Coronary artery (tissue), 2 donors: ENCODE measurements around the gene IL26.

Experiments
- DNase-seq: peaks from one replicate; pipeline ENCODE4 v3.0.0-alpha.2; 2017; ENCODE audit warnings: low spot score
- H3K27ac ChIP-seq, 2 donors: fragments of 200-600 bp; sonication (generic); one replicate each; pipeline ENCODE4 v1.5.1; 2016 to 2019
- H3K4me3 ChIP-seq: fragments of 200-600 bp; sonication (generic); 2 replicates; pipeline ENCODE4 v1.5.1; 2016; ENCODE audit warnings: mild to moderate bottlenecking, moderate library complexity
- TF ChIP-seq, protein P1 (sequence below): fragments of 200-600 bp; sonication (generic); IDR thresholded peaks from one replicate; pipeline ENCODE4 v1.5.1; 2019; ENCODE audit warnings: antibody characterized with exemption

IL26 gene

DNA sequence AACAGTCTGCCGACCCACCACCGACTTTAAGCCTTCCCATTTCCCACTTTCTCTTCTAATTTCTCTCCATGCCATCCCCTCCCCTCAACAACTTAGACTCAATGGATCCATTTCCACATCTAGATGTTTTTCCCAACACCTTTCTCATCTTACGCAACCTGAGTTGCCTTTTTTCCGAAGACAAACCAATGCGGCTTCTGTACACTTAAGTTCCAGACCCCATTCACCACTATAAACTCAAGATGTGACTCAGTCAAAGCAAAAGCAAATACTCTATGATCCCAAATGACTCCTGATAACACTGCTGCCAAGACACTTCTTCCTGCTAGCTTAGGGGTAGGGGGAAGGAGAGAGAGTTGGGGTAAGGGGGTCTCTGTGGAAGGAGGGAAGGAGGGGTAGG is 26.5 kb upstream of the IL26 start:
- no peak overlapping the region for H3K4me3 ChIP-seq
- TF ChIP-seq, protein P1, sequence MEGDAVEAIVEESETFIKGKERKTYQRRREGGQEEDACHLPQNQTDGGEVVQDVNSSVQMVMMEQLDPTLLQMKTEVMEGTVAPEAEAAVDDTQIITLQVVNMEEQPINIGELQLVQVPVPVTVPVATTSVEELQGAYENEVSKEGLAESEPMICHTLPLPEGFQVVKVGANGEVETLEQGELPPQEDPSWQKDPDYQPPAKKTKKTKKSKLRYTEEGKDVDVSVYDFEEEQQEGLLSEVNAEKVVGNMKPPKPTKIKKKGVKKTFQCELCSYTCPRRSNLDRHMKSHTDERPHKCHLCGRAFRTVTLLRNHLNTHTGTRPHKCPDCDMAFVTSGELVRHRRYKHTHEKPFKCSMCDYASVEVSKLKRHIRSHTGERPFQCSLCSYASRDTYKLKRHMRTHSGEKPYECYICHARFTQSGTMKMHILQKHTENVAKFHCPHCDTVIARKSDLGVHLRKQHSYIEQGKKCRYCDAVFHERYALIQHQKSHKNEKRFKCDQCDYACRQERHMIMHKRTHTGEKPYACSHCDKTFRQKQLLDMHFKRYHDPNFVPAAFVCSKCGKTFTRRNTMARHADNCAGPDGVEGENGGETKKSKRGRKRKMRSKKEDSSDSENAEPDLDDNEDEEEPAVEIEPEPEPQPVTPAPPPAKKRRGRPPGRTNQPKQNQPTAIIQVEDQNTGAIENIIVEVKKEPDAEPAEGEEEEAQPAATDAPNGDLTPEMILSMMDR = no peak
- H3K27ac ChIP-seq = no peak overlapping the region
- no peak for DNase-seq

DNA sequence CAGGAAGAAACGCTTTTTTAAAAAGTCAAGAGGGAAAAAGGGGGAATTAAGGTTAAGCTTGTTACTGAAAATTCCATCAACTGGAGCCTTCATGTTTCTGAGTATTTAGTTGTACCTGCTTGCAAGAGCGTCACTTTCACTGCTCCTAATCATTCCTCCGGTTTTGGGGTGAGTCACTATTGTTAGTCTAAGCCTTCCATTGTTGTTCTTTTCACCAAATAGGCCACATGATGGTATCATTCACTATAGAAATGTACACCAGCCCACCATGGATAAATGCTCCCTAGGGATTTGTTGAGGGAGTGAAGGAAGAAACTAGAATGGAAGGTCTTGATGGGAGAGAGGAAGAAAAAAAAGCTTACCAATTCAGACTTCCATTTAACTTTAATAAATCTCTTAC is 24.8 kb upstream of the IL26 start:
- Histone ChIP-seq H3K4me3 (no peak overlapping the region), H3K27ac (no peak overlapping the region)
- TF ChIP-seq, protein P1 = no peak
- no peak for DNase-seq

DNA sequence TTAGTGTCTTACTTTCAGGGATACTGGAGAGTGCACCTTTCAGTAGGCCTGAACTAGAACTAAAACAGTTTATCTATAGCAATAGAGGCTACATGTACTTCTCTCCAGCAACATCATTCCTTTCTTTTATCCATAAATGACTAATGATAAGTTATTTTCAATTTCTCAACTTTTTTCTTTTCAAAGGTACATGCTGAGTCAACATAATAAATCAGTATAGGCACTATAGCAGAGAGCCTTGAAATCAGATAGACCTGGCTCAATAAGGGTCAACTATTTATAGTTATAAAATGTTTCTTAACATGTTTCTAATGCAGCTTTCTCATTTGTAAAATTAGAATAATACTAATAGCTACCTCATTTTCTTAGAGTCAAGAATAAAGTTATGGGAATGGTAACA is 22.2 kb upstream of the IL26 start:
- TF ChIP-seq, protein P1 = no peak
- no peak for DNase-seq
- H3K27ac ChIP-seq = no peak overlapping the region
- no peak overlapping the region for H3K4me3 ChIP-seq

DNA sequence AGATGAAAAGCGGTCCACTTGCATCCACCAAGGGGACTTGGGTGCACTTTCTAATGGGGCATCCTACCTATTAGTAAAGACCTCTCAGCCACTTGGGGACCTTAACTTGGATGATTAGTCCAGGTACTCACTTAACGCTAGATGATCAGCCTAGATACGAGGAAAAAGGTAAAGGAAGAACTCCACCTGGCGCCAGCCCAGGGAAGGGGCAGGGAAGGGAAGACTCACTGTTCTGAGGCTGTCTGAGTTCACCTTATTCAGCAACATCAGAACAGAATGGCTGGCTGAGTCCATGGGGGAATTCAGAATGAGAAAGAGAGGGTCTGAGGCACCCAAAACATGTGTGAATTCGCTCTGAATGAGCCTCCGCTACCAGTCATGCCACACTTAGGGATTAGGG is 20.7 kb upstream of the IL26 start:
- no peak for DNase-seq
- TF ChIP-seq, protein P1 = no peak
- no peak overlapping the region for H3K27ac ChIP-seq
- no peak overlapping the region for H3K4me3 ChIP-seq

DNA sequence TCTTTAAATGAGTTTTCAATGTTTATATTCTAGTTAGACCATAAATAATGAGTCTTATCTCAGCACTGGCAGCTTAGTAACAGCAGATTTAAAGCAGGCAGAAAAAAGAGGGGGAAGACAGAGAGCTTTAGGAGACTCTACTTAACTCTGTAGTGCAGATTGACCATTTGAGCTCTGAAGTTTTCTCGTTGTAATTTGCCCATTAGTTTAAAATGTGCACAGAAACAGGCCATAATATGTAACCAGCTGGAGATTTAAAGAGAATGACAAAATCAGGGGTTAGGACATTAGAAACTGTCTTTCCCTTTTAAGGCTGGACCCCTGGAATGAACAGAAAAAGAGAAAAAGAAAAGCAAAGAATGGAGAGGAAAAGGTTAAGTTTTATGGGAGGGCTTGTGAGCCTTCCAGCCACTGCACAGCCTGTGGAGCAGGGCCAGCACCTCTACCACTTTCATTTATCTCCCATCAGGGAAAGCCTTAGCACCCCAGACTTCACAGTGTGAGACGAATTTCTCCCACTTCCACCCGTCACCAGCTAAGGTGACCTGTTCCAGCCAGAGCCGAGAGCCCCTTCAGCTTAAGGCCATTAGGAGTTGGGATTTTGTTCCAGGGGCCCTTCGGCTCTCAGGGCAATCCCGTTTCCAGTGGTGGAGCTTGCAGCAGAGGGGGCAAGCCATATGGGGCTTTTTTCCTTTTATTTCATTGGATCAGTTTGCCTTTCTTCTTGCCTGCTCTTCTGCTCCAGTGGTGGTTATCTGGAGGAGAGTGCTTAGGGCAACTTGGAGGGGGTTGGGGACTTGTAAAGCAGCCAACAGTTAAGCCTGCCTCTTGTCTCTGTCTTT is 19.8 kb upstream of the IL26 start:
- Histone ChIP-seq H3K27ac (peak overlapping the region in 1 of 2 donors; percentile 4), H3K4me3 (peak overlapping the region; percentile 27)
- TF ChIP-seq, protein P1 = no peak
- no peak for DNase-seq

DNA sequence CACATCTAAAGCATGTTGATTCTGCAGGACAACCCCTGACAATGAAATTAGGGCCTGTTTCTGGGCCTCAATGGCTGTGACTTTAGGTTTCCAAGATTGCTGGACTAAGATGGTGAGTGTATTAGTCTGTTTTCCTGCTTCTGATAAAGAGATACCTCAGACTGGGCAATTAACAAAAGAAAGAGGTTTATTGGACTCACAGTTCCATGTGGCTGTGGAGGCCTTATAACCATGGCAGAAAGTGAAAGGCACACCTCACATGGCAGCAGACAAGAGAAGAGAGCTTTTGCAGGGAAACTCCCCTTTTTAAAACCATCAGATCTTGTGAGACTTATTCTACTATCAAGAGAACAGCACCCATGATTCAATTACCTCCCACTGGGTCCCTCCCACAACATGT is 17.2 kb upstream of the IL26 start:
- TF ChIP-seq, protein P1 = no peak
- no peak overlapping the region for H3K27ac ChIP-seq
- H3K4me3 ChIP-seq = no peak overlapping the region
- no peak for DNase-seq

DNA sequence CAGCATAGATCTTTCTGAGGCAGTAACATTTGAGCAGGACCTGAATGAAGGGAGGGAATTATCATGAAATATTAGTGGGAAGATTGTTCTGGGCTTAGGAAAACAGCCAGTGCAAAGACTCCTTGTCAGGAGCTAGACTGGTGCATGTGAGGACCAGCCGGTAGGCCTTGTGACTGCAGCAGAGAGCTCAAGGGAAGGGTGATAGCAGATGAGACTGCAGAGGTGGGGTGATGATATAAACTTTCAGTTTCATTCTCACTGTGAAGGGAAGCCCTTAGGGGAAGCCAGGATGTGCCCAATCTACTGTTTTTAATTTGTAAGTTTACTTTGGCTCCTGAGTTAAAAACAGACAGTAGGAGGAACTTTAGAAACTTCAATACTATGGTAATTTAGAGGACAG is 15.4 kb upstream of the IL26 start:
- TF ChIP-seq, protein P1 = no peak
- Histone ChIP-seq H3K27ac (peak overlapping the region in 1 of 2 donors; percentile 19), H3K4me3 (peak overlapping the region; percentile 12)
- DNase-seq = no peak
